ENCODE measurements around the gene UQCC3. TPM values are rescaled to one million over a fixed set of nuclear protein-coding genes. Genes with fewer than 3 reads are reported as not detected.
A peak's percentile ranks its signal among the peaks of the same experiment; 100 is the strongest.

Gene UQCC3
- total and polyA plus RNA-seq, 10 of the 15 experiments (the other 5 are each of a cell fraction or from before 2014, with no cell fraction given) = 1.3 to 20.5 (median 8.2) TPM

DNA sequence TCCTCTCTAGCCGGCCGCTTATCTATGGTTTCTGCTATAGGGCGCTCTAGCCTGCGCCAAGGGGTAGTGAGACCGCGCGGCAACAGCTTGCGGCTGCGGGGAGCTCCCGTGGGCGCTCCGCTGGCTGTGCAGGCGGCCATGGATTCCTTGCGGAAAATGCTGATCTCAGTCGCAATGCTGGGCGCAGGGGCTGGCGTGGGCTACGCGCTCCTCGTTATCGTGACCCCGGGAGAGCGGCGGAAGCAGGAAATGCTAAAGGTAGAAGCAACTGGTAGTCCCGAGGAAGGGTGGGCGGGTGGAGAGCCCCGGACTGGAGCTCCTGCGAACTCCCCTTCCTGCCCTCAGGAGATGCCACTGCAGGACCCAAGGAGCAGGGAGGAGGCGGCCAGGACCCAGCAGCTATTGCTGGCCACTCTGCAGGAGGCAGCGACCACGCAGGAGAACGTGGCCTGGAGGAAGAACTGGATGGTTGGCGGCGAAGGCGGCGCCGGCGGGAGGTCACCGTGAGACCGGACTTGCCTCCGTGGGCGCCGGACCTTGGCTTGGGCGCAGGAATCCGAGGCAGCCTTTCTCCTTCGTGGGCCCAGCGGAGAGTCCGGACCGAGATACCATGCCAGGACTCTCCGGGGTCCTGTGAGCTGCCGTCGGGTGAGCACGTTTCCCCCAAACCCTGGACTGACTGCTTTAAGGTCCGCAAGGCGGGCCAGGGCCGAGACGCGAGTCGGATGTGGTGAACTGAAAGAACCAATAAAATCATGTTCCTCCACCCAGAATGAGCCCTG, at the start of gene UQCC3, which contains the start of gene LBHD1 (continued):
- TF ChIP-seq, protein P1, sequence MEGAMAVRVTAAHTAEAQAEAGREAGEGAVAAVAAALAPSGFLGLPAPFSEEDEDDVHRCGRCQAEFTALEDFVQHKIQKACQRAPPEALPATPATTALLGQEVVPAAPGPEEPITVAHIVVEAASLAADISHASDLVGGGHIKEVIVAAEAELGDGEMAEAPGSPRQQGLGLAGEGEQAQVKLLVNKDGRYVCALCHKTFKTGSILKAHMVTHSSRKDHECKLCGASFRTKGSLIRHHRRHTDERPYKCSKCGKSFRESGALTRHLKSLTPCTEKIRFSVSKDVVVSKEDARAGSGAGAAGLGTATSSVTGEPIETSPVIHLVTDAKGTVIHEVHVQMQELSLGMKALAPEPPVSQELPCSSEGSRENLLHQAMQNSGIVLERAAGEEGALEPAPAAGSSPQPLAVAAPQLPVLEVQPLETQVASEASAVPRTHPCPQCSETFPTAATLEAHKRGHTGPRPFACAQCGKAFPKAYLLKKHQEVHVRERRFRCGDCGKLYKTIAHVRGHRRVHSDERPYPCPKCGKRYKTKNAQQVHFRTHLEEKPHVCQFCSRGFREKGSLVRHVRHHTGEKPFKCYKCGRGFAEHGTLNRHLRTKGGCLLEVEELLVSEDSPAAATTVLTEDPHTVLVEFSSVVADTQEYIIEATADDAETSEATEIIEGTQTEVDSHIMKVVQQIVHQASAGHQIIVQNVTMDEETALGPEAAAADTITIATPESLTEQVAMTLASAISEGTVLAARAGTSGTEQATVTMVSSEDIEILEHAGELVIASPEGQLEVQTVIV (IDR thresholded peaks at IDR 0.05; ENCODE audit: borderline replicate concordance, partially characterized antibody) = peak; percentile 44
- TF ChIP-seq RAD21 (IDR thresholded peaks at IDR 0.05; ENCODE audit: insufficient read depth, low read depth, low read length) (no peak), ZNF687 (IDR thresholded peaks at IDR 0.05) (no peak), SUPT20H (IDR thresholded peaks at IDR 0.05; ENCODE audit: borderline replicate concordance, control insufficient read depth, low read depth, low read length) (no peak), MXI1 (IDR thresholded peaks at IDR 0.05; ENCODE audit: low read depth, low read length) (0 out of 2 replicates have a peak, but pooled peaks have one; percentile 7), MYC (IDR thresholded peaks at IDR 0.05; ENCODE audit: insufficient read depth, insufficient read length, insufficient replicate concordance, low read length, severe bottlenecking) (peak; percentile 56)
- TF ChIP-seq, protein P2, sequence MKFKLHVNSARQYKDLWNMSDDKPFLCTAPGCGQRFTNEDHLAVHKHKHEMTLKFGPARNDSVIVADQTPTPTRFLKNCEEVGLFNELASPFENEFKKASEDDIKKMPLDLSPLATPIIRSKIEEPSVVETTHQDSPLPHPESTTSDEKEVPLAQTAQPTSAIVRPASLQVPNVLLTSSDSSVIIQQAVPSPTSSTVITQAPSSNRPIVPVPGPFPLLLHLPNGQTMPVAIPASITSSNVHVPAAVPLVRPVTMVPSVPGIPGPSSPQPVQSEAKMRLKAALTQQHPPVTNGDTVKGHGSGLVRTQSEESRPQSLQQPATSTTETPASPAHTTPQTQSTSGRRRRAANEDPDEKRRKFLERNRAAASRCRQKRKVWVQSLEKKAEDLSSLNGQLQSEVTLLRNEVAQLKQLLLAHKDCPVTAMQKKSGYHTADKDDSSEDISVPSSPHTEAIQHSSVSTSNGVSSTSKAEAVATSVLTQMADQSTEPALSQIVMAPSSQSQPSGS (IDR thresholded peaks at IDR 0.05; ENCODE audit: low read length) = no peak
